Fibroblast of villous mesenchyme (primary cell): ENCODE results near the gene ZNF76. TPM values are rescaled to one million over a fixed set of nuclear protein-coding genes. Genes with fewer than 3 reads are reported as not detected.

ENCODE experiments used
- DNase-seq: peaks from one replicate; pipeline ENCODE4 v3.0.0-alpha.2; 2010; ENCODE audit warnings: low read depth
- H3K4me3 ChIP-seq: 2 replicates; pipeline ENCODE4 v1.5.1; 2011; ENCODE audit warnings: low read depth, mild to moderate bottlenecking, low read length
- total RNA-seq: library from RNA; depleted of rRNA; stranded (reverse); fragments of >200 nt; gene quantifications from 2 replicates; pipeline ENCODE4 v1.2.3, GENCODE V29; 2012
- TF ChIP-seq, protein P1 (sequence below): IDR thresholded peaks from 2 replicates; pipeline ENCODE4 v1.5.1; 2012; ENCODE audit warnings: low read depth, mild to moderate bottlenecking, low read length; ENCODE audit not compliant: insufficient read depth

Gene ZNF76
- total RNA-seq, 1 donor: 14.2 TPM

DNA sequence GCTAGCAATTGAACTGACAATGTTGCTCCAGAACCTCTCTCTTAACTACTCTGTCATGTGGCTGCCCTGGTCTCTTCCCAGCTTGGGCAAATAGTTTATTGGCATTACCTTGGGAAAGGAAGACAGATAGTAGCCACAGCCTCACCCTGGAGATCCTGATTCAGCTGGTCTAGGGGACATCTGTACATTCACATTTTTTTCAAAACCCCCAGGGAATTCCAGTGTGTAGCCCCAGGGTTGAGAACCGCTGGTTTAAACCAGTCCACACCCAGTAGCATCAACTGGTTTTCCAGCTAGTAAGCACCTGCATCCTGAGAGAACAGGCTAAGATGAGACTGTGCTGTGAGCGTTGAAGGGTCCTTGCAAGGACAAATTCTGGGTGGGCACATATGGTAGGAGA lies 36.1 kb upstream of the ZNF76 start:
- DNase-seq: no peak
- TF ChIP-seq, protein P1, sequence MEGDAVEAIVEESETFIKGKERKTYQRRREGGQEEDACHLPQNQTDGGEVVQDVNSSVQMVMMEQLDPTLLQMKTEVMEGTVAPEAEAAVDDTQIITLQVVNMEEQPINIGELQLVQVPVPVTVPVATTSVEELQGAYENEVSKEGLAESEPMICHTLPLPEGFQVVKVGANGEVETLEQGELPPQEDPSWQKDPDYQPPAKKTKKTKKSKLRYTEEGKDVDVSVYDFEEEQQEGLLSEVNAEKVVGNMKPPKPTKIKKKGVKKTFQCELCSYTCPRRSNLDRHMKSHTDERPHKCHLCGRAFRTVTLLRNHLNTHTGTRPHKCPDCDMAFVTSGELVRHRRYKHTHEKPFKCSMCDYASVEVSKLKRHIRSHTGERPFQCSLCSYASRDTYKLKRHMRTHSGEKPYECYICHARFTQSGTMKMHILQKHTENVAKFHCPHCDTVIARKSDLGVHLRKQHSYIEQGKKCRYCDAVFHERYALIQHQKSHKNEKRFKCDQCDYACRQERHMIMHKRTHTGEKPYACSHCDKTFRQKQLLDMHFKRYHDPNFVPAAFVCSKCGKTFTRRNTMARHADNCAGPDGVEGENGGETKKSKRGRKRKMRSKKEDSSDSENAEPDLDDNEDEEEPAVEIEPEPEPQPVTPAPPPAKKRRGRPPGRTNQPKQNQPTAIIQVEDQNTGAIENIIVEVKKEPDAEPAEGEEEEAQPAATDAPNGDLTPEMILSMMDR: no peak
- H3K4me3 ChIP-seq: no peak overlapping the region

DNA sequence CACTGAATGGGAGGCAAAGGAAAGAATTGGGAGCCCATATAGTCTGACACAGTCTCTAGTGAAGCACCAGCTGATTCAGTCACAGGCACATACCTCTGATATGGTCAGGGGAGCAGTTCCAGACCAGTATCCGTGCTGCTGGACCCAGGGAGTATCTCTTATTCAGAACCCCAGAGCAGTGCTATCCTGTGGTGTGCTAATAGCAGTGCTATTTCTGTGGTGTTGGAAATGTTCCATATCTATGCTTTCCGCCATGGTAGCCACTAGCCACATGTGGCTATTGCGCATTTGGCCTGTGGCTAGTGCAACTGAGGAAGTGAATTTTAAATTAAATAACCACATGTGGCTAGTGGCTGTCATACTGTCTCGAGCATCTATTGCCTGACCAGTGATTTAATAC lies 34.8 kb upstream of the ZNF76 start:
- TF ChIP-seq, protein P1: no peak
- DNase-seq: no peak
- no peak overlapping the region for H3K4me3 ChIP-seq

DNA sequence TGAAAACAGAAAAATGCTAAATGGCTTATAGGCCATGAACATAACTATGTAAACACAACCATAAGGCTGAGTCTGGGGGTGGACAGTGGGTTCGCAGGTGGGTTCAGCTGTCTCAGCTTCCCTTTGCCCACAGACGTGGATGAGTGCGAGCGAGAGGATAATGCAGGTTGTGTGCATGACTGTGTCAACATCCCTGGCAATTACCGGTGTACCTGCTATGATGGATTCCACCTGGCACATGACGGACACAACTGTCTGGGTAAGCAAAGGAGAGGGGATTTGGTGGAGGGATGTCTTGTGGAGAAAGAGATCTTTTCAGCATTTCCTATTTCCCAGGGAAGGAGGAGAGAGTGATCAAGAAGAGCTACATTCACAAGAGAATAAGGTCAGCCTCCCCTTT lies 31.1 kb upstream of the ZNF76 start:
- TF ChIP-seq, protein P1: no peak
- no peak for DNase-seq

DNA sequence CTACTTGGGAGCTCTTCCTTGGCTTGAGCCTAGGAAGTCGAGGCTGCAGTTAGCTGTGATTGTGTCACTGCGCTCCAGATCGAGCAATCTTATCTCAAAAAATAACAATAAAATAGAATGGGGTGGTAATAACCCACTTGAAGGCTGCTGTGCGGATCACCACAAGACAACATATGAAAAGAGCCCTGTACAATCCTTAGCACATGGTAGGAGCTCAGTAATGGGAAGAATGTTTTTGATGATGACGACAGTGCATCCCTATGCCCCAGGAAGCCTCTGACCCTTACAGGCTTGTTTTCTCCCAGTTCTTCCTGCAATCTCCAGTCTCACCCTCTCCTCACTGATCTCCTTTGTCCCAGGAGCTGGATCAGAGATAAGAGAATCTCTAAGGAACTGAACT lies 30.2 kb upstream of the ZNF76 start:
- DNase-seq: no peak
- no peak overlapping the region for H3K4me3 ChIP-seq
- TF ChIP-seq, protein P1: no peak

More for the DNA sequence above, 31.1 kb upstream of the ZNF76 start:
- H3K4me3 ChIP-seq: no peak overlapping the region

DNA sequence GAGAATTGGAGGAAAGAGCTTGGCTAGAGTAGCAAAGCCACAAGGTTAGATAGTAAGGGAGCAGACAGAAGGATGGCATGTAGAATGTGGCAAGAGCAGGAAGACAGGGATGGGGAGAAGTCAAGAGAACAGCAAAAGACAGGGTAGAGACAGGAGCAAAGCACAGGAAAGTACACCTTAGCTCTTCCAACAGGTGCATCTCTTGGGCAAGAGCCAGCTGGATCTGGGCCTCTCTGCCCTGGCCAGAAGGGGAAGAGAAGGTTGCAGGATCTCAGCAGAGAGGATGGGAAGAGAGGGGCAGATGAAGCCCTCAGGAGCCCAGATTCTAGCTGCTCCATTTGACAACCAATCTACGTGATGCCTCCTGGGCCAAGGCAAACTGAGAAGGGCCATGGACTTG lies 29.0 kb upstream of the ZNF76 start:
- H3K4me3 ChIP-seq: no peak overlapping the region
- TF ChIP-seq, protein P1: no peak
- DNase-seq: no peak

DNA sequence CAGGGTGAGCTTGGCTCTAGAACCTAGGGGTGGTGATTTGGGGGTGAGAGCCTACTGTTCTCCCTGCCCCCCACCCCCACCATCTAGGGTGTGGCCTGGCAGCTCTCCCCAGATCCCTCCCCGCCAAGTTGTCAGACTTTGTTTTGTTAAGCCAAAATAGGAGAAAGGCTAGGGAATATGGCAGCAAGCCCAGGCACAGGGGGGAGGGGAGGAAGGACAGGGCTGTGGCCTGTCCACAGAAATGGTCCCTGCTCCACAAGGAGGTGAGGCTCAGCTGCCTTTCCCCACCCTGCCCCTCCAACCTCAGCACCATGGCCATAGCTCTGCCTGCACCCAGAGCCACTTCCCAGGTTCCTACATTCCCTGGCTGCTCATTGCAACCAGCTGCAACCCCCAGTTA lies 28.6 kb upstream of the ZNF76 start:
- H3K4me3 ChIP-seq: no peak overlapping the region
- DNase-seq: no peak
- TF ChIP-seq, protein P1: no peak

DNA sequence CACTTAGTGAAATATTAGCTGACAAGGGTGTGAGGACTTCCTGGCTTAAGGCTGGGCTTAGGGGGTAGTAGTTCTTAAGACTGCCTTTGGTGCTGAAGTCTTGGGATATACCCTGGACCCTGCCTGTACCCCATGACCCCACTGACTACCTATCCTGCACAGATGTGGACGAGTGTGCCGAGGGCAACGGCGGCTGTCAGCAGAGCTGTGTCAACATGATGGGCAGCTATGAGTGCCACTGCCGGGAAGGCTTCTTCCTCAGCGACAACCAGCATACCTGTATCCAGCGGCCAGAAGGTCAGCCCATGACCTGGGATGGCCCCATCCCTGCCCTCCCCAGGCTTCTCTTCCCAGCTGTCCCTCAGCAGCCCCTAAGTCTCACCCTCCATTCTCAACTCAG lies 28.0 kb upstream of the ZNF76 start:
- H3K4me3 ChIP-seq: no peak overlapping the region
- TF ChIP-seq, protein P1: no peak
- no peak for DNase-seq
